GM19324 (cell line): ENCODE results near the gene ORAI2.
"Not testable (repeated sequence)": the region's sequence is repeated elsewhere in the genome, so short reads cannot be mapped to it uniquely, and the experiment has no call there.

ENCODE experiments used
- ATAC-seq: cut with Tn5 transposase; IDR thresholded peaks from one replicate; pipeline ENCODE4 v1.9.1; 2021; ENCODE audit warnings: mild to moderate bottlenecking, moderate library complexity; ENCODE audit not compliant: unreplicated experiment, low FRiP score

The ORAI2 gene

DNA sequence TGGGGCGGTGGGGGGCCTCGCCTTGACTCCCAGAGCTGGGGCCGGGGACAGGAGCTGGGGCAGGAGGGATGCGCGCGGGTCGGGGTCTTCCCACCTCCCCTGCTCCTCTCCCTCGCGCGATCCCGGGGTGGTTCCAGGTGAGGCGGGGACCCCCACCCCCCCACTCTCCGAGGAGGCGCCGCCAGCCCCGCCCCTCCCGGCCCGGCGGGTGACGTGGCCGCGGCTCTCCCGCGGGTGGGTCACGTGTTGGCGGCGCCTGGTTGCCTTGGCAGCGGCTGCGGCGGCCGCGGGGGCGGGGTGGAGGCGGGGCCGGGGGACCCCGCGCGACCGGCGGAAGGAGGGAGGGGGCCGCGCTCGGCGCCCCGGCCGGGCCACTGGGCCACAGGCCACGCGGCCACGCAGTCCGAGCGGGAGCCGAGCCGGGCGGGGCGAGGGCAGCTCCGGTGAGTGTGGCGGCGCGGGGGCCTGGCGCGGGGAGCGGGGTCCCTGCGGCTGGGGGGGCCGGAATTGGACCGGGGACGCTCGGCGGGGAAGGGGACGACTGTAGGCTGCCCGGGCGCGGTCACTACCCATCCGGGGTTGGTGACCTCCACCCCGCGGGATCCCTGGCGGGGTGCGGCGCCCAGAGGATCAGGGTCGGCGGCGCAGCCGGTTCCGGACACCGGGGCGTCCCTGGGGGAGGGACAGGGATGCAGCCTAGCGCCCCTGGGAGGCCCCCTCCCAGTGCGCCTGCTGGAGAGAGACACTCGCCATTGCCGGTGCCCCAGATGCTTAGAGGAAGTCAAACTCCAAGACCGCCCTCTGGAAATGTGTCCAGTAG is at the start of gene ORAI2:
Gene ORAI2 (plus strand): TSS at position 357 of the 820 bp plus-strand sequence. CDS start 5,382 bp downstream, outside the sequence.
- ATAC-seq, result peak; percentile 71

DNA sequence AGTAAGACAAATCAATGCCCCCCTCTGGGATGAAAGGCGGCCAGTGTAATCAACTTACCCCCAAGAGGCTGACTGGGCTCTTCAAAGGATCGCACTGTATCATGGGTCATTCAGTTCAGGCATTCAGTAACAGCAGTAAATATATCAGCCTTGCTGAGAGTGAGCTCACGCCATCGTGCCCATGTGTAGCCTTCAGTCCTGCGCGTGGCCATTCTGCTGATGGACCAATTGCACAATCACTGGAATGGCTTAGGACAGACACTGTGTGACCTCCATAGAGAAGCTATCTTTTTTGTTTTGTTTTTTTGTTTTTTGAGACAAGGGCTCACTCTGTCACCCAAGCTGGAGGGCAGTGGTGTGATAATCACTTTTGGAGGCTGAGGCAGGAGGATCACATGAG is 46.3 kb upstream of the ORAI2 start:
- ATAC-seq, result no peak

DNA sequence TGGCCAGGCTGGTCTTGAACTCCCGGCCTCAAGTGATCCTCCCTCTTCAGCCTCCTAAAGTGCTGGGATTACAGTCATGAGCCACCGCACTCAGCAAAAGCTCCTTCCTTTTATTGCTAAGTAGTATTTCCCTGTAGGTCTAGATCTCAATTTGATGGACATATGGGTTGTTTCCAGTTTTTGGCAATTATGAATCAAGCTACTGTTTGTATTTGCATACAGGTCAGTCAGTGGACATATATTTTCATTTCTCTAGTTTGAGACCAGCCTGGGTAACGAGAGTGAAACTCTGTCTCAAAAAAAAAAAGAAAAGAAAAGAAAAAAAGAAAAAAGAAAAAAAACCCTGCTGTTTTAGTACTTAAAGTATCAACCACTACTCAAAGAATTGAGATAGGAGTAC is 43.6 kb upstream of the ORAI2 start:
- ATAC-seq, result no peak

DNA sequence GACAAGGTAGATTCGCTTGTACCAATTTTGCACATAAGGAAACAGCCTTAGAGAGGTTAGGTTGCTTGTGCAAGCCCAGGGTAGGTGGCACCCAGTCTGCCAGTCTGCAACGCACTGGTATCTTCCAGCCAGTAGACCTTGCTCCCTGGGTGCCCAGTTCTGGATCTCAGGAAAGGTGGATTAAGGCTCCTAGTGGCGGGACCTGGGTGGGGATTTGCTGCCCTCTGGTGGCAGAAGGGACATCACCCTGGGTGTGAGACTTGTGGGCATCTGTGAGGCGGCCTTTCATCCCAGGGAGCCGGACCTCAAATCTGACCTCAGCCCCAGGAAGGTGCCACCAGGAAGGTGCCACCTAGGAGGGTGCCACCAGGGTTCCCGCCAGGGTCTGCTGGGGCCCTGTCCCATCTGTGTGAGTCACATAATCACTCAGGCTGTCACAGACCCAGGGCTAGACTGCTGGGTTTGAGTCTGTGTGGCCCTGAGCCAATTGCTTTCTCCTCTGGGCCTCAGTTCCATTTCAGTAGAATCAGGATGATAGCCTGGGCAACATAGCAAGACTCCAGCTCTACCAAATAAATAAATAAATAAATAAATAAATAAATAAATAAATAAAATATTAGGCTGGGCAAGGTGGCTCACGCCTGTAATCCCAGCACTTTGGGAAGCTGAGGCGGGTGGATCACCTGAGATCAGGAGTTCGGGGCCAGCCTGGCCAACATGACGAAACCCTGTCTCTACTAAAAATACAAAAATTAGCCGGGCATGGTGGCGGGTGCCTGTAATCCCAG is 42.5 kb upstream of the ORAI2 start:
- no peak for ATAC-seq

DNA sequence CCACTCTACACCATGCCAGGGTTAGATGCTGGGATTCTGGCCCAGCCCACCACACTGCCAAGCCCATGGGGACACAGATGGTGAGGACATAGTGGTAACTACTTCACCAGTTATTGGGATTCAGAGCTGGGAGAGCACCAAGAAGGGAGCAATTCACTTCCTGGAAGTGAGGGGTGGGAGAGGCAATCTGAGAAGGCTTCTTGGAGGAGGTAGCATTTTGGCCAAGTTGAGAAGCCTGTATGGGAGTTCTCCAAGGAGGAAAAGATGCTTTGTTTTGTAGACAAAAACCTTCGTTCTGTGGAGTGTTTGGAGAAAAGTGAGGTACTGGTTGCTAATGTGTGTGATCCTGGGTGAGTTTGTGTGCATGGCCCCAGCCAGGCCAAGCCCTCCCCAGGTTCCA is 41.0 kb upstream of the ORAI2 start:
- ATAC-seq, result no peak

DNA sequence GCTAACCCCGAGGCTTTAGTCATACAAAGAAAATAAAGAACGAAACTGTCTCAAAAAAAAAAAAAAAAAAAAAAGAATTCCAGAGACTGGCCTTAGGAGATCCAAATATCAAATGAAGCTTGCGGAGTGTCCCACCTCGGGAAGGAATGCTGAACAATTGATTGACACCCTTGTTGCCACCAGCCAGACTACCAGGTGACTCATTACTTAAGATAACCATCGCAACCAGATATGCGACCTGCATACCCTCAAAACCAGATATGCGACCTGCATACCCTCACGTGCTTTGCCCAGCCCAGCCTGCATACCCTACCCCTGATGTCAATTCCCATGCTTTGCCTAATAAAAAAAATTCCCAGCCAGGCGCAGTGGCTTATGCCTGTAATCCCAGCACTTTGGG is 39.9 kb upstream of the ORAI2 start:
- ATAC-seq, result no peak

DNA sequence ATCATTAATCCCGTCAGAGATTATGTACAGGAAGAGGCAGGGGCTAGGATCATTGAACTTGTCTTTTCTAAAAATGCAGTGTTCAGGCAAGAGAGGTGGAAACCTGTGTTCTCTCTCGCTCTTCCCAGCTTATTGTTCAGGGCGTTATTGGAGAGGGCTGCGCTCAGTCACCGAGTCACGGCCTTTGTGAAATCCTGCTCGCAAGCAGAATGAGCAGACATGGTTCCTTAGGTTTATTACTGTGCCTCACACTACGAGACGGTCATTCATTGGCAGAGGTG is 37.8 kb upstream of the ORAI2 start:
- ATAC-seq, result no peak

DNA sequence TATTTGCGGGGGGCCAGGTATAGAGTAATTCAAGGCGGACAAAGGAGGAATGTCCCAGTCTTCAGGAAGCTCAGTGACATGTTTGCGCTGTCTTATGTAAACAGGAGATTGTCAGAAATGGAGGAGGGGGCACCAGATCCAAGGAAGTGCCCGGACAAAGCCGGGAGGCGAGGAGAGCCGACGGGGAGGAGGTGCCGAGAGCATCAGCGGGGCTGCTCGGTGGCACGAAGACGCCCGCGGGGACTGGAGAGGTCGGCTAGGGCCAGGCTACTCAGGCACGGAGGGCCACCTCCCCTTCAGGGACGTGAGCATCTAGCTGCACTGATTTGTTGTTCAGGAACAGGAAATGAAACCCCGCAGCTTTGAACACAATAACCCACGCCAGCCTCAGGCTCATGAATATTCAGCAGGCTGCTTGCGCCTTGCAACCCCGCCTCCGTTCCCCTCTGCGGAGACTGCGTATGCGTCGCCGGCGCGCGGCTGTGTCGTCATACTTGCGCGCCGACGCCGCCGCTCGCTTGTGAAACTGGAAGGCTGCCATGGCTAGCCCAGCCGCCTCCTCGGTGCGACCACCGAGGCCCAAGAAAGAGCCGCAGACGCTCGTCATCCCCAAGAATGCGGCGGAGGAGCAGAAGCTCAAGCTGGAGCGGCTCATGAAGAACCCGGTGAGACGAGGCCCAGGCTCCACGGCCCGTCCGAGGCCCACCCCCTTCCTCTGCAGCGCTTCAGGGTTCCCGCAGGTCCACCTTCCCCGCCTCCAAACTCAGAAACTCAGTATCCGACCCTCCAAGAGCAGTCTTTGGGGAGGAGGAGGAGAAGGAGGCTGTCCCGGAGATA is 37.3 kb upstream of the ORAI2 start, which contains the start of gene PRKRIP1:
Gene PRKRIP1 (plus strand): TSS at position 491 of the 837 bp plus-strand sequence. CDS start 49 bp downstream, at position 540.
- ATAC-seq, result peak; percentile 97

DNA sequence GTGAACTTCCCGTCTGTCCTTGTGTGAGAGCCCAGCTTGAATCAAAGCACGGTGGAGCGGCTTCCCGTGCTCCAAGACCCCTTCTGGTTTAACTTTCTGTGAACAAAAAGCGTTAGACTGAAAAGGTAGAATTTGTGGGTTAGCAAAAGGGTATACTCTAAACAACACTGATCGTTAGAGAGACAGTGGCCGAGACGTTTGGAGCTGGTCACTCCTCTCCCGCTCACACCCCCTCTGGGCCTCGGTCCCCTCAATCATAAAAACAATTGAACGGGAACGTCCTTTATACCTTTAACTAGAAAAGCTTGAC is 36.7 kb upstream of the ORAI2 start:
- no peak for ATAC-seq

DNA sequence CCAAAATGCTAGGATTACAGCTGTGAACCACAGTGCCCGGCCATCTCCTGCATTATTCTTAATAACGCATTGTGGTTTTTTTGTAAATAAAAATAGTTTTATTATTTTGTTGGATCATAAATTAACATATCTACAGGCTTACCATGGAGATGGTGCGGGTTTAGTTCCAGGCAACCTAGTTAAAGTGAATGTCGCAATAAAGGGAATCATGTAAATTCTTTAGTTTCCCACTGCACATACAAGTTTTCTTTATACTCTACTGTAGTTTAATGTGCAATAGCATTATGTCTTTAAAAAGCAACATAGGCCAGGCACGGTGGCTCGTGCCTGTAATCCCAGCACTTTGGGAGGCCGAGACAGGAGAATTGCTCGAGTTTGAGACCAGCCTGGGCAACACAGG is 34.8 kb upstream of the ORAI2 start:
- no peak for ATAC-seq

DNA sequence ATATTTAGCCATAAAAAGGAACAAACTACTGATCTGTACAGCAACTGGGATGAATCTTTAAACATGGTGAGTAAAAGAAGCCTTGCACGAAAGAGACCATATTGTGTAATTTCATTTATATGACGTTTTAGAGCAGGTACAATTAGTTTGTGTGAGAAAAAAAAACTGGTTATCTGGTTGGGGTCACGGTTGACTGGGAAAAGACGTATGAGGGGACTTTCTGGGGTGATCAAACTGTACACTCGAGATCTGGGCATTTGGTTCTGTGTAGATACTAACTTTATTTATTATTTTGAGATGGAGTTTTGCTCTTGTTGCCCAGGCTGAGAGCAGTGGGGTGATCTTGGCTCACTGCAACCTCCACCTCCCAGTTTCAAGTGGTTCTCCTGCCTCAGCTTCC is 33.0 kb upstream of the ORAI2 start:
- no peak for ATAC-seq

DNA sequence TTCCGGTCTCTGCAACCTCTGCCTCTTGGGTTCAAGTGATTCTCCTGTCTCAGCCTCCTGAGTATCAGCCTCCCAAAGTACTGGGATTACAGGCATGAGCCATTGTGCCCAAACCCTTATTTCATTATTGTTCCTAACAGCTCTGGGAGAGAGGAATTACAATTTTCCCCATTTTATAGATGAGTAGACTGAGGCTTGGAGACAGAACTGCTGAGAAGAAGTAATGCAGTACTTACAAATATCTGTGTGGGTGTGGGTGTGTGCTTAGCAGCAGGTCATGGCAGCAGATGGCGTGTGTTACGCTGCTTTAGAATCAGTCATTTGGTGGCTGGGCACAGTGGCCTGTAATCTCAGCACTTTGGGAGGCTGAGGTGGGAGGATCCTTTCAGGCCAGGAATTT is 29.8 kb upstream of the ORAI2 start:
- no peak for ATAC-seq

DNA sequence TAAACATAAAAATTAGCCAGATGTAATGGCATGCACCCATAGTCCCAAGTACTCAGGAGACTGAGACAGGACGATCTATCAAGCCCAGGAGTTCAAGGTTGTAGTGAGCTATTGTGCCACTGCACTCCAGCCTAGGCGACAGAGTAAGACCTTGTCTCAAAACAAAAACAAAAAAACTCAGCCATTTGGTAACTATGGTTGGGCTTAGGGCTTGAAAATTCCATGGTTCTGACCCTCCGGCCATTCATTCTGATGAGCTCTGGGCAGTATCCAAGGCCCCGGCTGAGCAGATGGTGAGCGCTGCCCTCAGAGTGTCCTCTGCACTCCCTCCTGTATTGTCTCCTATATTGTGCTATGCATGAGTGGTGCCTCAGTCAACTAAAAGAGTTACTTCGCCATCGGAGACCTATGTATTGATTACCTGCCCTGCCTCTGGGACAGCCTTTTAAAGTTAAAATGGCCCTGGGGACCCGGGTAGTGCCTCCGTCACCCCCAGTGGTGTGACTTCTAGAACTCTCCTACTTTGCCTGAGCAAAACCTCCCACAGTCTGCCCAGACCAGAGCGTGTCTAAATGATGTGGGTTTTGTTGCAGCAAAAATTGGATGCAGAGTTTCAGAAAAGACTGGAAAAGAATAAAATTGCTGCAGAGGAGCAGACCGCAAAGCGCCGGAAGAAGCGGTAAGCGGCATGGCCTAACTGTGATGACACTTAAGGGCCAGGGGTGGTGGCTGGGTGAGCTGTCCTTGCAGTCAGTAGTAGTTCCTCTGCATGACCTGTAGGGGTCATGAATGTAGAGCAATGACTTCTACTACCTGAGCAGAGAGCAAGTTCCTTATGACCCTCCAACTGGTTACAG is 29.1 kb upstream of the ORAI2 start:
- peak; percentile 58 for ATAC-seq

DNA sequence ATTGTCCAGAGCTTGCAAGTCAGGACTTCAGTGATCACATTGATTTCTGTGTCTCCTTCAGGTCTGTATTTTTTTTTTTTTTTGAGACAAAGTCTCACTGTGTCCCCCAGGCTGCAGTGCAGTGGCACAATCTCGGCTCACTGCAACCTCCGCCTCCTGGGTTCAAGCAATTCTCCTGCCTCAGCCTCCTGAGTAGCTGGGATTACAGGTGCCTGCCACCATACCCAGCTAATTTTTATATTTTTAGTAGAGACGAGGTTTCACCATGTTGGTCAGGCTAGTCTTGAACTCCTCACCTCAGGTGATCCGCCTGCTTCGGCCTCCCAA is 28.6 kb upstream of the ORAI2 start:
- not testable (repeated sequence) for ATAC-seq

DNA sequence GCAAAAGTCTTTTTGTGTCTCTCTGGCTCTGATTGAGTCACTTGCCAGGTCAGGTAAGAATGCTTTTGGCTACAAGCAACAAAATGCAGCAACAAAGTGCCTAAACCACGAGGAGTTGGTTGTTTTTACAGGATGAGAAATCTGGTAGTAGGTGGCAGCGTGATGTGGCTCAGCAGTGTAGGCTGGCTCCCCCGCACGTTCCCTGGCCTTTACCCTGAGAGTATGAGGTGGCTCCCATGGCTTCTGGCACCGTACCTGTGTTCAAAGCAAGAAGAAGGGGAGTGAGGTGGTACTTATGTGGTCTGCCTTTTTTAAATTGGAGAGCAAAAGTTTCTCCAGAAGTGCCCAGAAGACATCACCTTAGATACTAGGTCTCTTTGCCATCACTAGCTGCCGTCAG is 25.5 kb upstream of the ORAI2 start:
- ATAC-seq, result no peak

DNA sequence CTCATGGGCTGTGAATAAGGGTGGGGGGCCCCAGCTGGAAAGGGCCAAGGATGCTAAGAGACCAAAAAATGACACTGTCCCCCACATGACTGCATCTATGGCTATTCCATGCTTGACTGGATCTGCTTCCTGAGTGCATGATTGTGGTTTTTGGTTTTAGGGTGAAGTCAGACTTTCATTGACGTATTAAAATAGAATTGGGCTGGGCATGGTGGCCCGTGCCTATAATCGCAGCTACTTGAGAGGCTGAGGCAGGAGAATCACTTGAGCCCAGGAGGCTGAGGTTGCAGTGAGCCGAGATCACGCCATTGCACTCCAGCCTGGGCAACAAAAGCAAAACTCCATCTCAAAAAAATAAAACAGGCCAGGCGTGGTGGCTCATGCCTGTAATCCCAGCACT is 24.8 kb upstream of the ORAI2 start:
- ATAC-seq, result not testable (repeated sequence)

DNA sequence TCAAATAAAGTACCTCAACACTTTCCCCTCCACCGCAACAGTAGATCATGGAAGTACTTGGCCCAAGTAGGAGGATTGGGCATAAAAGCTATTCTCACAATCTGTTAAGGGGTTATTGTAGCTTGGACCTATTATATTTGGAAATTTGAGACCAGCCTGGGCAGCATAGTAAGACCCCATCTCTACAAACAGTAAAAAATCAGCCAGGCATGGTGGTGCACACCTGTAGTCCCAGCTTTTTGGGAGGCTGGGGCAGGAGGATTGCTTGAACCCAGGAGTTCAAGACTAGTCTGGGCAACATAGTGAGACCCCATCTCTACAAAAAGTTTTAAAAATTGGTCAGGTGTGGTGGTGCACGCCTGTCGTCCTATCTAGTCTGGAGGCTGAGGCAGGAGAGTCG is 24.0 kb upstream of the ORAI2 start:
- no peak for ATAC-seq

DNA sequence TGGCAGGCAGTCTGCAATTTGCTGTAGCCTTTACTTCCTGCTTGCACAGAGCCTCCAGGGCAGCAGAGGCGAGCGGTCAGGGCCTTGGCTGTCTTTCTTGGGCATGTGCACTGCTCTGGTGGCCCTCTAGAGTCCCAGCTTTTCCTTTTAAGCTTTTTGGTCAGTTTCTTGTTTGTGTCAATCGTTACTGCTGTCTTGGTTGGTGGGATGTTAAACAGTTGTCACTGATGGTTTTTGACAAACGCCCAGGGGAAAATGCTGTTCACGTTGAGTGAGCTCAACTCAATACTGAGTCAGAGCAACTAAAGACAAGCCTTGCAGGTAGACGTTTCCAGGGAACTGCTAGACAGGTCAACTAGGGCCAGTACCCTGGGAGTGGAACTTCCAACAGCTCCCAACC is 23.3 kb upstream of the ORAI2 start:
- ATAC-seq, result no peak

DNA sequence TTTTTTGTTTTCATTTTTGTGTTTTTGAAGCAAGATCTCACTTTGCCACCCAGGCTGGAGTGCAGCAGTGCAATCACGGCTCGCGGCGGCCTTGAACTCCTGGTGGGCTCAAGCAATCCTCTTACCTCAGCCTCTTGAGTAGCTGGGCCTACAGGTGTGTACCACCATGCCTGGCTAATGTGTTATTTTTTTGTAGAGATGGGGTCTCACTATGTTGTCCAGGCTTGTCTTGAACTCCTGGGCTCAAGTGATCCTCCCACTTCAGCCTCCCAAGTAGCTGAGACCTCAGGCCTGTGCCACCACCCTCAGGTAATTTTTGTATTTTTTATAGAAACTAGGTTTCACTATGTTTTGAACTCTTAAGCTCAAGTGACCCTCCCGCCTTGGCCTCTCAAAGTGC is 22.5 kb upstream of the ORAI2 start:
- ATAC-seq, result no peak

DNA sequence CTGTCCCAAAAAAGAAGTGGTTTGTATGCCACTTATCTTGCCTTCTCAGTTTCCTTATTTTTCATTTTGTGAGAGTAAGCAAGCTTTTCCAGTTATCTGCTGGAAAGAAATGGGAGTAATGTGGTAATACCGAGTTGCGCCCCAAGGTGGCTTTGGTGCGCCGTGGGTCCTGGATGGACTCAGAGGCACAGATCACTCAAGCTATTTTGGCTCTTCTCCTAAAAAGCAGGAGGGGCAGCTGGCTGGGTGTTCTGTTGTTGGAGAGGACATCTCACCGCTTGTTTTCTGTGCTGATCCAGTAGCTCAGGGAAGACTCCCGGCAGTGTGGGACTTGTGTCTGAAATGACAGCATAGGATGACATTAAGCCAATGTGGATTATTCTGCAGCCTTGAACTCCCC is 20.8 kb upstream of the ORAI2 start:
- no peak for ATAC-seq

DNA sequence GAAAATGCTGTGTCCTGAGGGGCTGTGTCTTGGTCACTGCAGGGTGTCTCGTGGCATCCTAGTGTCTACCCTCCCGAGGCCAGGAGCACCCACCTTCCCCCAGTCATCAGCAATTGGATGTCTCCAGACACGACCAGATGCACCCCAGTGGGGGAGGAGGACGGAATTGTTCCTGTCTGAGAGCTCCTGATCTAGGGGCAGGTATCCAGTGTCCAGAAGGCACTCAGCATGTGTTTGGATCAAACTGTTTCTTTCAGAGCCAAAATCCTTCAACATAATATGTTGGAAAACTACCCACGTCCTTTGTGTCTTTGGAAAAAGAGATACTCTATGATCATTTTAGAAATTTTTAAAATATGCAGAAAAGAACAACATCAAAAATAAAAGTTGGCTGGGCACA is 20.3 kb upstream of the ORAI2 start:
- ATAC-seq, result no peak
